ENCODE results near the gene CENPF. TPM values are rescaled to one million over a fixed set of nuclear protein-coding genes. Genes with fewer than 3 reads are reported as not detected.
"Not testable (repeated sequence)": the region's sequence is repeated elsewhere in the genome, so short reads cannot be mapped to it uniquely, and the experiment has no call there.

CENPF gene
- 2.8 and 3.7 TPM in 2 replicates for total RNA-seq
- 0.57 TPM for polyA plus RNA-seq (2012)

GRCh38 chr1:214602764-214603657 lies at the start of gene CENPF:
Gene CENPF (plus strand): TSS chr1:214603195. CDS start chr1:214613755, 10,560 bp downstream.
- peak; percentile 99 for DNase-seq (ENCODE audit: low read depth)

GRCh38 chr1:214557952-214558735 lies 44.9 kb upstream of the CENPF start:
- peak; percentile 75 for DNase-seq (ENCODE audit: low read depth)

DNA sequence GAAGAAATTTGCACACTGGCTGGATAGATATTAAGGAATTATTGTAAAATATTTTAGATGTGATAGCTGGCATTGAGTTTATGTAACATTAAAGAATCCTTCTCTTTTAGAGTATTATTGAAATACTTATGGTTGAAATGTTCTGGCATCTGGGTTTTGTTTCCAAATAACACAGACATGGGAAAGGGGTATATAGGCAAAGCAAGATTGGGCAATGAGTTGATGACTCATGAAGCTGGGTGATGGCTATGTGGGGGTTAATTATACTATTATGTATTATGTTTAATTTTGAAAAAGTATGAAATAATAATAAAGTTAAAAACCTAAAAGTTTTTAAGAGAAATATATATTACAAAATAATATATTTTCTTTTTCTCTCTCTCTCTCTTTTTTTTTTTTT lies 39.1 kb upstream of the CENPF start:
- no peak for DNase-seq (ENCODE audit: low read depth)

- no peak for DNase-seq (ENCODE audit: low read depth)
These were observed 37.7 kb upstream of the CENPF start for GRCh38 chr1:214565310-214565709.

- DNase-seq (ENCODE audit: low read depth) = peak; percentile 58
These were observed 36.6 kb upstream of the CENPF start for GRCh38 chr1:214566158-214567104.

DNA sequence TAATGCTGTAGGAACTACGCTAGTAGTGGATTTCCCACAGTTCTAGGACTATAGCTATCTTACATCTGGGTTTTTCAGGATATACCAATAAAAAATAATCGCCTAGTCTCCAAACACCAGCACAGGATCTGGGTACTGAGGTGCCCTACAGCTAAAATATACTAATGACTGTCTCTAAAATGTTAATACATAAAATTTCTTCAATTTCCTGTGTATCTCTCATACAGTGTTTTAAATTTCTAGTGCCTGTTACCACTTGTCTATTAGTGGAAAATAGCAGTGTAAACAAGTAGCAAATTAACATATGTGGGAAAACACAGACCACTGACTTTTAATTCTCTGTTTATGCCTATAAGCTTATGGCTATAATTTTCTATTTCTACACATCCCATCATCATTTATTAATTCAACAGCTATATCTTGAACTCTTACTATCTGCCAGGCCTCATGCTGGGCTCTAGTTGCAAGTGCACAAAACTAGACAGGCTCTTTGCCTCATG lies 35.5 kb upstream of the CENPF start:
- no peak for DNase-seq (ENCODE audit: low read depth)

- DNase-seq (ENCODE audit: low read depth) = no peak
These were observed 34.7 kb upstream of the CENPF start for GRCh38 chr1:214568328-214568727.

- DNase-seq (ENCODE audit: low read depth) = peak; percentile 20
These were observed 33.5 kb upstream of the CENPF start for GRCh38 chr1:214569357-214570004.

GRCh38 chr1:214570442-214570841 lies 32.6 kb upstream of the CENPF start:
- no peak for DNase-seq (ENCODE audit: low read depth)

DNA sequence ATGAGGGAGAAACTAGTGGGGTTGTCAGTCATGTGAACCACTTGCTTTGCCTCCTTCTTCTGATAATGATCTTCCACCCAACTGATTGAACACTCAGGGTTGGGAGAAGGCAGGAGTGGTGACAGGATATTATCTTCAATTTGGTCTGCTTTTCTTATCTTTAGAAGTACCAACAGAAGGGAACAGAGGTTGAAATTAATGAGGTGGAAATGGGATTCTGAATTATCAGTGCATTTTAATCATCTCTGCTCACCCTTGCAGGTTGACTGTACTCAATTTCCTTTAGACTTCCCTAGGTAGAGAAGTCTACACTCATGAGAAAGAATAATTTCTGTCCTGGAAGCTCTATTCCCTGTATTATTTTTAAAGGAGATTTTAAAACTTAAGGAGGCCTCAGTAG lies 31.7 kb upstream of the CENPF start:
- no peak for DNase-seq (ENCODE audit: low read depth)

DNA sequence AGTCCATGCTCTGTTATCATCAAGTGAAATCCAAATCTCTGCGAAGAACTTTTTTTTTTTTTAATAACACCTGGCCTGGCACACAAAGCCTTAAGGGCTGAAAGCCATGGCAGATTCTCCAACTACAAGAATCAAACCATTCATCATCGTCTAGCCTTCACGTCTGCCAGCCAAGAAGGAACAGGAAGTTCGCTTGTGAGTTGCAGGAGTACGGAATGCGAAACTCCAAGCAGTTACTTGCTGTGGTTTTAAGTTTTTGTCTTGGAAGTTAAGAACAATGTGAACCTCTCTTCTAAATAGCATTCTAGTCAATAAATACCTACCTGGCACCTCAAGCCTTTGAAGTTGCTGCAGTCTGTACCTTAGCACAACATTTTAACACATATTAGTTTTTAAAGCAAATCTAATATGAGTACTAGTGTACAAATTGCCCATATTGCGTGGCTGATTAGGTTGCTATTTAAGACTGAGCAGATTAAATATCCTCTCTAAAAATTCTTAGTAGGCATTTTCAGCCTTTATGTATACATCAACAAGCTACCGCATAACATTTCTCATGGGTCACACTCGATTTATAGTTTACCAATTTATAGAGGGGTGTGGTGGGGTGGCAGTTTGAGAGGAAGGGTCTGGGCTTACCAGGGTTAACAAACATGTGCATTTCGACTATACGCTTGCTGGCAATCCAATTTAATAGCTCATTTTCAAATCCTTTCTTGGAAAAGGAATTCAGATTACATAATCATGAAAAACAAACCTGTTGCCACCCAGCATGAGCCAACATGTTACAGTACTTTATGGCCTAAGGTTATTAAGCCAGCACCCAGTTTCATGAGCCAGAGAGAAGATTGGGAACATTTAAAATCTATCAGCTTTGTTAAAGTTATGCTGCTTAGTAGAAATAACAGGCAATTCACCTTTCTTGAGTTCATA lies 29.3 kb upstream of the CENPF start:
- no peak for DNase-seq (ENCODE audit: low read depth)

DNA sequence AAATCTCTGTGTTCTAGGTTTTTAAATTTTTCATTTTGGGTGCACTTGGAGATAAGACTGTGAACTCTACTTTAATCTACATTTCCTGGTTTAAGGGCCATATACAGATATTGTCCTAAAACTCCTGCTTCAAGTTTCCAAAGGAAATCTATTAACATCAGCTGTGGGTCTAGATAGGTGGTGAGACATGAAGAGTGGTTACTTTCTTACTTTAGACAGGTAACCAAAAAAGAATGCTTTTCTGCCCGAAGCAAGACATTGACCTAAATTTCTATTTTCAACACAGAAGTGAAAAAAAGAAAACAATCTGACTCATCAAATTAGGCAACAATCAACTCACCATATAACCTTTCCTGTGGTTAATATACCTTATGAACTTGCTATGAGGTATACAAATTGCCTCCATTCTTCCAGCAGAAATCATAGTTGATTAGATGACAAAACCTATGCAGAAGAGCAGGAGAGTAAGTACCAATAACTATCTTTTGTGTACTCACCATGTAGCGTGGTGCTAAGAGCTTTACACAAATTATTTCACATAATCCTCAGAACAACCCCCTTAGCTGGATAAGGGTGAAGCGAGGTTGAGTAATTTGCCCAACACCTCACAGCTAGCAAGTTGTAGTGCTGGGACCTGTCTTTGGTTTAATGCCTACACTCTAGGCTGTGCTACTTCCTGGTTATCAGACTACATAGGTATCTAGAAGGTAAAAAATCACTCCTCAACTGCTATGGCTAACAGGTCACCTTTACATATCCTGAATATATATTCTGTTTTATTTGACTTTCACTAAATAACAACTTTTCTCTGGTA lies 28.2 kb upstream of the CENPF start:
- no peak for DNase-seq (ENCODE audit: low read depth)

DNA sequence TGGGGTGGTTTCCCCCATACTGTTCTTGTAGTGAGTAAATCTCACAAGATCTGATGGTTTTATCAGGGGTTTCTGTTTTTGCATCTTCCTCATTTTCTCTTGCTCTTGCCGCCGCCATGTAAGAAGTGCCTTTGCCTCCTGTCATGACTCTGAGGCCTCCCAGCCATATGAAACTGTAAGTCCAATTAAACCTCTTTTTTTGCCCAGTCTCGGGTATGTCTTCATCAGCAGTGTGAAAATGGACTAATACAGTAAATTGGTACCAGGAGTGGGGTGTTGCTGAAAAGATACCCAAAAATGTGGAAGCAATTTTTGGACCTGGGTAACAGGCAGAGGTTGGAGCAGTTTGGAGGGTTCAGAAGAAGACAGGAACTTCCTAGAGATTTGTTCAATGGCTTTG lies 26.9 kb upstream of the CENPF start:
- not testable (repeated sequence) for DNase-seq (ENCODE audit: low read depth)

- DNase-seq (ENCODE audit: low read depth) = no peak
These were observed 23.8 kb upstream of the CENPF start for GRCh38 chr1:214579183-214579582.

DNA sequence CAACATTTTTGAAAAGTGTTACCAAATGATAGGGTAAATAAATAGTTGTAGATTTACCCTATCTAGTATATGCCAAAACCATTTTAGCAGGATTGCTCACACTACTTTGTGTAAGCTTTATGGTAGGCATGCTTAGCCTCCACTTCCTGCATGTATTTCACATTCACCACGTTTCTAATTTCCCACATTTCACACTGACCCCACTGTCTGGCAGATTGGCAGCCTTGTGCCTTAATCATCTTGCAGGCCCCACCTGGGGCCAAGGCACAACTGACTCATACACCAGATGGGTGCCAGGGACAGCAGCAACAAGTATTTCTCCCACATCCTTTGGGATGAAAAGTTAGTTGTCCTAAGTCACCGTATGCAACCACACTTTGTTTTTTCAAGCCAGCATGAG lies 21.2 kb upstream of the CENPF start:
- peak; percentile 38 for DNase-seq (ENCODE audit: low read depth)

- no peak for DNase-seq (ENCODE audit: low read depth)
These were observed 20.6 kb upstream of the CENPF start for GRCh38 chr1:214582289-214582891.

DNA sequence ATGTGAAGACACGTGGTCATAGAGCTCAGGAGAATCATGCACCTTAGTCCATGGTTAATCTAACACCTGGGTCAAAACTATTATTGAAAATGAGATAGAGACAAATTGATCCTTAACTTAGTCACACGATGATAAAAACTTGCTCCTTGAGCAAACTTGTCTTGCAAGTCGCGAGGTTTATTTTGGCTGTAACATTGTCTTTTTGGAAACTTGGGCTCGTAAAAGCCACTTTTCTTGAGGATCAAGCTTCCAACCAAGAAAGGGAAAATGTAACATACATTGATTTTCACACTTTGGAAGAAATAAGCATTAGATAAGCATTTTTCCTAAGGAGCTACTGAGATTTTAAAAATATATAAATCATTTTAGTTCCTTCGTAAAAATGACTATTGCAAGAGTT lies 19.9 kb upstream of the CENPF start:
- no peak for DNase-seq (ENCODE audit: low read depth)
